Transverse colon (tissue), 3 donors: ENCODE results near the gene RBM17.

Experiments used
- EP300 ChIP-seq: sonication (generic); formaldehyde crosslinking; IDR thresholded peaks from one replicate; pipeline ENCODE4 v1.6.1; 2017; ENCODE audit warnings: antibody characterized with exemption, low read depth
- POLR2AphosphoS5 ChIP-seq, 3 donors: sonication (generic); formaldehyde crosslinking; IDR thresholded peaks; one replicate each; pipeline ENCODE4 v1.6.1; 2016; ENCODE audit warnings: antibody characterized with exemption in 3 of 3

DNA sequence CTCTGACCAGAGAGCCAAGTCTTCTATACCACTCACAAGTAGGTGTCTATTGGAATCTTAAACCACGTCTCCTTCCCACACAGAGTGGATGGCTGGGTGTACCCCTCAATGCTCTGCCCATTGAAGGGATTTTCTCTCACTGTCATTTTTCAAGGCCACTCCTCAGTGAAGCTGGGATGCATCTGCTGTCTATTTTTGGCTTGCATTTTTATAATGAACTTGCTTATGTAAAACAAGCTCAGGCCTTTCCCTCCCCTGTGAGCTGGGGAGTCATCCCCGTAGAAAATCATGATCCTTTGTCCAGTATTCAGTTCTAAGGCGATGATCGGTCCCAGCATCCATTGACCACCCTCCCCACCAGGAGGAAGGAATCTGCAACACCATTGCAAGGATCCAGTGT lies 9.8 kb upstream of the RBM17 start:
- no peak for TF ChIP-seq POLR2AphosphoS5 (IDR thresholded peaks at IDR 0.05)
- no peak for TF ChIP-seq EP300
